ENCODE data around the gene NUP133.
A peak's percentile ranks its signal among the peaks of the same experiment; 100 is the strongest.

NUP133 gene

GRCh38 chr1:229448845-229449244, 59.3 kb downstream of the NUP133 start:
- TF ChIP-seq, protein P1, sequence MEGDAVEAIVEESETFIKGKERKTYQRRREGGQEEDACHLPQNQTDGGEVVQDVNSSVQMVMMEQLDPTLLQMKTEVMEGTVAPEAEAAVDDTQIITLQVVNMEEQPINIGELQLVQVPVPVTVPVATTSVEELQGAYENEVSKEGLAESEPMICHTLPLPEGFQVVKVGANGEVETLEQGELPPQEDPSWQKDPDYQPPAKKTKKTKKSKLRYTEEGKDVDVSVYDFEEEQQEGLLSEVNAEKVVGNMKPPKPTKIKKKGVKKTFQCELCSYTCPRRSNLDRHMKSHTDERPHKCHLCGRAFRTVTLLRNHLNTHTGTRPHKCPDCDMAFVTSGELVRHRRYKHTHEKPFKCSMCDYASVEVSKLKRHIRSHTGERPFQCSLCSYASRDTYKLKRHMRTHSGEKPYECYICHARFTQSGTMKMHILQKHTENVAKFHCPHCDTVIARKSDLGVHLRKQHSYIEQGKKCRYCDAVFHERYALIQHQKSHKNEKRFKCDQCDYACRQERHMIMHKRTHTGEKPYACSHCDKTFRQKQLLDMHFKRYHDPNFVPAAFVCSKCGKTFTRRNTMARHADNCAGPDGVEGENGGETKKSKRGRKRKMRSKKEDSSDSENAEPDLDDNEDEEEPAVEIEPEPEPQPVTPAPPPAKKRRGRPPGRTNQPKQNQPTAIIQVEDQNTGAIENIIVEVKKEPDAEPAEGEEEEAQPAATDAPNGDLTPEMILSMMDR (IDR thresholded peaks at IDR 0.05; ENCODE audit: low read depth, low read length, missing control alignments): no peak
- in situ Hi-C loops (cut with HindIII; ENCODE audit: low sequenced_read_pairs): no loop called here
- no peak for DNase-seq (ENCODE audit: low read depth)
- H3K4me3 ChIP-seq (ENCODE audit: low read depth, low read length): no peak overlapping the region

DNA sequence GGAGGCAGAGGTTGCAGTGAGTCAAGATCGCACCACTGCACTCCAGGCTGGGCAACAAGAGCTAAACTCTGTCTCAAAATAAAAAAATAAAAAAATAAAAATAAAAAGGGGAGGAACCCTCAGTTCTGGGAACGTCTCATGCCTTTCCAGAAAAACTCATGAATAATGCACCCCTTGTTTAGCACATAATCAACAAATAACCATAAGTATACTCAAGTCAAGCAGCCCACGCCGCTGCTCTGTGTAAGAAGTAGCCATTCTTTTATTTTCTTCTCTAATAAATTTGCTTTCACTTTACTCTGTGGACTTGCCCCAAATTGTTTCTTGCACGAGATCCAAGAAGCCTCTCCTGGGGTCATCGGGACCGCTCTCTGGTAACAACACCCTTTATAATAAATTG, 59.8 kb downstream of the NUP133 start:
- H3K4me3 ChIP-seq (ENCODE audit: low read depth, low read length): no peak overlapping the region
- no peak for DNase-seq (ENCODE audit: low read depth)
- in situ Hi-C loops (cut with HindIII; ENCODE audit: low sequenced_read_pairs): no loop called here
- TF ChIP-seq, protein P1 (IDR thresholded peaks at IDR 0.05; ENCODE audit: low read depth, low read length, missing control alignments): no peak

GRCh38 chr1:229447809-229448252, 60.3 kb downstream of the NUP133 start:
- no peak for DNase-seq (ENCODE audit: low read depth)
- TF ChIP-seq, protein P1 (IDR thresholded peaks at IDR 0.05; ENCODE audit: low read depth, low read length, missing control alignments): no peak
- in situ Hi-C loops (cut with HindIII; ENCODE audit: low sequenced_read_pairs): no loop called here
- H3K4me3 ChIP-seq (ENCODE audit: low read depth, low read length): no peak overlapping the region

GRCh38 chr1:229445828-229446227, 62.3 kb downstream of the NUP133 start:
- TF ChIP-seq, protein P1 (IDR thresholded peaks at IDR 0.05; ENCODE audit: low read depth, low read length, missing control alignments): no peak
- no peak overlapping the region for H3K4me3 ChIP-seq (ENCODE audit: low read depth, low read length)
- in situ Hi-C loops (cut with HindIII; ENCODE audit: low sequenced_read_pairs): no loop called here
- no peak for DNase-seq (ENCODE audit: low read depth)

- no peak overlapping the region for H3K4me3 ChIP-seq (ENCODE audit: low read depth, low read length)
- TF ChIP-seq, protein P1 (IDR thresholded peaks at IDR 0.05; ENCODE audit: low read depth, low read length, missing control alignments): no peak
- in situ Hi-C loops (cut with HindIII; ENCODE audit: low sequenced_read_pairs): no loop called here
- peak; percentile 51 for DNase-seq (ENCODE audit: low read depth)
Observed at GRCh38 chr1:229440851-229441537, 67.1 kb downstream of the NUP133 start.

DNA sequence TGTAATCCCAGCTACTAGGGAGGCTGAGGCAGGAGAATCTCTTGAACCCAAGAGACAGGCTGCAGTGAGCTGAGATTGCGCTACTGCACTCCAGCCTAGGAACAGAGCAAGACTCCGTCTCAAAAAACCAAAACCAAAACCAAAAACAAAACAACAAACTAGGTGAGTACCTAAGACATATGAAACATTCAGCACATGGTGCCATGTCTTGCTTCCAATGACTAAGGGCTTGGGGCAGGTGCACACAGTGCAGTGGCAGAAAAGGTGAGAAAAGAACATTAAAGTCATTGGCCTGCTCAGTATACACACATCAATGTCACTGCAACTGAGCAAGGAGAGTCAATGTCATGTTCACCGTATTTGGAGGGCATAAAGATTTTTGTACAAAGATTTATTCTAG, 70.1 kb downstream of the NUP133 start:
- no peak overlapping the region for H3K4me3 ChIP-seq (ENCODE audit: low read depth, low read length)
- TF ChIP-seq, protein P1 (IDR thresholded peaks at IDR 0.05; ENCODE audit: low read depth, low read length, missing control alignments): no peak
- DNase-seq (ENCODE audit: low read depth): no peak
- in situ Hi-C loops (cut with HindIII; ENCODE audit: low sequenced_read_pairs): no loop called here

All from astrocyte of the cerebellum (primary cell).